ENCODE results near the gene PEX10.

Gene PEX10

DNA sequence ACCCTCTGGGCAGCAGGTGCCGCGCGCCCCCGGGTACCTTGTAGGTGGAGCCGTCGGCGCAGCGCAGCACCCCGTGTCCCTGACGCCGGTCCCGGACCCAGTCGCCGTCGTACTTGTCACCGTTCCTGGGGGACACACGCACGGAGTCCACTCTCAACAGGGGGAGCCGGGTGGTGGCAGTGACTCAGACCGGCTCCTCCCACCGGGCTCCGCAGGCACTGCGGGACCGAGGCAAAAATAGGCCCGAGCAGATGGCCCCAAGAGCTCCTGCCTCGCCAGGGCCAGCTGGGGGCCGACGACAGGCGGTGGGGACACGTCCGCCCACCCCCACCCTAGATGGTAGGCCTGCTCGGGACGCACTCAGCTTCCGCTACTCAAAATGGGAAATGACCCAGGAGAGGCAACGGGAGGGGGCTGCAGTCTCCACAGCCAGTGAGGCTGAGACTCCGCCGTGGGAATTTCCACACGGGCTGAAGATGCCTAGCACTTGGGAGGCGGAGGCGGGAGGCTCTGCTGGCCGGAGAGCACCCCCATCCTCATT lies 27.4 kb downstream of the PEX10 start:
- TF ChIP-seq, protein P1, sequence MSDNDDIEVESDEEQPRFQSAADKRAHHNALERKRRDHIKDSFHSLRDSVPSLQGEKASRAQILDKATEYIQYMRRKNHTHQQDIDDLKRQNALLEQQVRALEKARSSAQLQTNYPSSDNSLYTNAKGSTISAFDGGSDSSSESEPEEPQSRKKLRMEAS (IDR thresholded peaks at IDR 0.05) = no peak
- TF ChIP-seq CREB1 (IDR thresholded peaks at IDR 0.05; ENCODE audit: low read depth) (no peak), TEAD4 (IDR thresholded peaks at IDR 0.05) (no peak), TAF1 (IDR thresholded peaks at IDR 0.05; ENCODE audit: low read depth) (no peak), EGR1 (IDR thresholded peaks at IDR 0.05) (no peak), NFIC (IDR thresholded peaks at IDR 0.05) (no peak), EP300 (IDR thresholded peaks at IDR 0.05; ENCODE audit: borderline replicate concordance) (no peak), ZBTB7A (IDR thresholded peaks at IDR 0.05; ENCODE audit: low read depth) (no peak), TCF12 (IDR thresholded peaks at IDR 0.05; ENCODE audit: low read depth) (no peak), FOXM1 (IDR thresholded peaks at IDR 0.05; ENCODE audit: borderline replicate concordance, low read depth) (no peak), RAD21 (IDR thresholded peaks at IDR 0.05; ENCODE audit: low read depth) (no peak), YY1 (IDR thresholded peaks at IDR 0.05; ENCODE audit: low read depth) (no peak), CEBPB (IDR thresholded peaks at IDR 0.05) (no peak)
- TF ChIP-seq, protein P2, sequence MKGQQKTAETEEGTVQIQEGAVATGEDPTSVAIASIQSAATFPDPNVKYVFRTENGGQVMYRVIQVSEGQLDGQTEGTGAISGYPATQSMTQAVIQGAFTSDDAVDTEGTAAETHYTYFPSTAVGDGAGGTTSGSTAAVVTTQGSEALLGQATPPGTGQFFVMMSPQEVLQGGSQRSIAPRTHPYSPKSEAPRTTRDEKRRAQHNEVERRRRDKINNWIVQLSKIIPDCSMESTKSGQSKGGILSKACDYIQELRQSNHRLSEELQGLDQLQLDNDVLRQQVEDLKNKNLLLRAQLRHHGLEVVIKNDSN (IDR thresholded peaks at IDR 0.05) = no peak
- TF ChIP-seq, protein P3, sequence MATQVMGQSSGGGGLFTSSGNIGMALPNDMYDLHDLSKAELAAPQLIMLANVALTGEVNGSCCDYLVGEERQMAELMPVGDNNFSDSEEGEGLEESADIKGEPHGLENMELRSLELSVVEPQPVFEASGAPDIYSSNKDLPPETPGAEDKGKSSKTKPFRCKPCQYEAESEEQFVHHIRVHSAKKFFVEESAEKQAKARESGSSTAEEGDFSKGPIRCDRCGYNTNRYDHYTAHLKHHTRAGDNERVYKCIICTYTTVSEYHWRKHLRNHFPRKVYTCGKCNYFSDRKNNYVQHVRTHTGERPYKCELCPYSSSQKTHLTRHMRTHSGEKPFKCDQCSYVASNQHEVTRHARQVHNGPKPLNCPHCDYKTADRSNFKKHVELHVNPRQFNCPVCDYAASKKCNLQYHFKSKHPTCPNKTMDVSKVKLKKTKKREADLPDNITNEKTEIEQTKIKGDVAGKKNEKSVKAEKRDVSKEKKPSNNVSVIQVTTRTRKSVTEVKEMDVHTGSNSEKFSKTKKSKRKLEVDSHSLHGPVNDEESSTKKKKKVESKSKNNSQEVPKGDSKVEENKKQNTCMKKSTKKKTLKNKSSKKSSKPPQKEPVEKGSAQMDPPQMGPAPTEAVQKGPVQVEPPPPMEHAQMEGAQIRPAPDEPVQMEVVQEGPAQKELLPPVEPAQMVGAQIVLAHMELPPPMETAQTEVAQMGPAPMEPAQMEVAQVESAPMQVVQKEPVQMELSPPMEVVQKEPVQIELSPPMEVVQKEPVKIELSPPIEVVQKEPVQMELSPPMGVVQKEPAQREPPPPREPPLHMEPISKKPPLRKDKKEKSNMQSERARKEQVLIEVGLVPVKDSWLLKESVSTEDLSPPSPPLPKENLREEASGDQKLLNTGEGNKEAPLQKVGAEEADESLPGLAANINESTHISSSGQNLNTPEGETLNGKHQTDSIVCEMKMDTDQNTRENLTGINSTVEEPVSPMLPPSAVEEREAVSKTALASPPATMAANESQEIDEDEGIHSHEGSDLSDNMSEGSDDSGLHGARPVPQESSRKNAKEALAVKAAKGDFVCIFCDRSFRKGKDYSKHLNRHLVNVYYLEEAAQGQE (IDR thresholded peaks at IDR 0.05; ENCODE audit: low read depth) = no peak

DNA sequence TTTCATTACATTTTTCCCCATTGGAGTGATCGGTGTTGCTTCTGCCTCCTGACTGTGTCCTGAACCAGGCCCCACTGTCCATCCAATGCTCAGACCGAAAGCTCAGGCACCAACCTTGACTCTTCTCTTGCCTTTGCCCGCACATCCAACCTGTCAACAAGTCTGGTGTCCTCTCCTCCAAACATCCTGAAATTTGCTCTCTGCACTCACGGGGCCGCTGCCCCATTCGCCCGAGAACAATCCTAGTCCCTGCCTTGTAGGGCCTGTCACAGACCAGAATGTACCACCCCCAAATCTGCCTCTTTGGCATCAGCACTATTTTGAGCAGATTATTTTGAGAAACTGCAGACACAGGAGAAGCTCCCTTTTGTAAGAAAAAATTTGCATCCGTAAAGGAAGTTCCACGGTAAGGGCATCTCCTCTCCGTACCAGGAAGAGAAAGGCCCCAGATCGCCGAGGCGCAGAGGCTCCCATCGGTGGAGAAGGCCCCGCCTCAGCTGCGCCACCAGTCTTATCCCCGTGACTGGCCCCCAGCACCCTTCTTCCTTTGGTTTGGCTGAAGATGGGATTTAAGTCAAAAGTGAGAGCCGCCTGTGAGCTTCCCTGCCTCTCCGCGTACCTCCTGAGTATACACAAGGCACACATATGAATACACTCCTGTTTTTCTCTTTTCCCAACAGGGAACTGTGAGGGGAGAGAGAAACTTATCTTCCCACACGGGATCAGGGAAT lies 28.1 kb downstream of the PEX10 start:
- TF ChIP-seq YY1 (IDR thresholded peaks at IDR 0.05; ENCODE audit: low read depth) (no peak), TEAD4 (IDR thresholded peaks at IDR 0.05) (no peak), FOXM1 (IDR thresholded peaks at IDR 0.05; ENCODE audit: borderline replicate concordance, low read depth) (no peak), CREB1 (IDR thresholded peaks at IDR 0.05; ENCODE audit: low read depth) (no peak), TCF12 (IDR thresholded peaks at IDR 0.05; ENCODE audit: low read depth) (no peak), EP300 (IDR thresholded peaks at IDR 0.05; ENCODE audit: borderline replicate concordance) (no peak)
- TF ChIP-seq, protein P2 (IDR thresholded peaks at IDR 0.05) = no peak

GRCh38 chr1:2383576-2383975 lies 28.8 kb downstream of the PEX10 start:
- no peak for TF ChIP-seq YY1 (IDR thresholded peaks at IDR 0.05; ENCODE audit: low read depth)
- TF ChIP-seq CEBPB (IDR thresholded peaks at IDR 0.05) = no peak
- TF ChIP-seq ZBTB7A (IDR thresholded peaks at IDR 0.05; ENCODE audit: low read depth) = no peak
- TF ChIP-seq TEAD4 (IDR thresholded peaks at IDR 0.05) = no peak
- no peak for TF ChIP-seq EP300 (IDR thresholded peaks at IDR 0.05; ENCODE audit: borderline replicate concordance)
- TF ChIP-seq FOXM1 (IDR thresholded peaks at IDR 0.05; ENCODE audit: borderline replicate concordance, low read depth) = no peak
- TF ChIP-seq CREB1 (IDR thresholded peaks at IDR 0.05; ENCODE audit: low read depth) = no peak
- TF ChIP-seq TCF12 (IDR thresholded peaks at IDR 0.05; ENCODE audit: low read depth) = no peak
- no peak for TF ChIP-seq NFIC (IDR thresholded peaks at IDR 0.05)

DNA sequence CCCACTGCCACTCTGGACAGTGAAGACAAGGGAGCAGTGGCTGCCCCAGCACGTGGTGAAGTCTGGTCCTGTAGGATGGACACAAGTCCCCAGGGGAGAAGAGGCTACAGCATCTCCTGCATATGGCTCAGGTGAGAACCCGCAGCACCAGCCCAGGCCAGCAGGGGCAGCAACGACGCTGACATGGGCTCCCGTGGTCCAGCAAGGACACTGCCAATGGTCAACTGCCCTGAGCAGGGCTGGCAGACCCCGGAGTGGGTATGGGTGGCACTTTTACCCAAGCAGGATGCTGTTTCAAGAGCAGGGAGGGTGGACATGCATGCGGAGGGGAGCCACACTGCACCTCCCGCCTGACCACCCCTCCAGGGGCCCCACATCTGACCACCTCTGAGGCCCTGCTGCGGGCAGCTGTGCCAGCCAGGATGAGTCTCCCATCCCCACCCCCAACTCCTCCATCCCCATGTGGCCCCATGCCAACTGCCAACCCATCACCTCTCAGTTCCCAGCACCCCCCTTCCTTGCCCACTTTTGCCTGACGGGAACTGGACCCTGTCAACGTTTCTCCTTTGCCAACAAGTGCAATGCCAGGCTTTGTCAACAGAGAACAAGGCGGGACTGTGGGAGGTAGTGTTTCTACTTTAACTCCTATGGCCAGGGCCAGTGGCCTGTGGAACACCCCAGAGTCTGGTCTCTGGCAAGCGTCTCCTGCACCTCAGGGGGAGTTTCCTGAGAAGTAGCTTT lies 29.6 kb downstream of the PEX10 start:
- TF ChIP-seq RAD21 (IDR thresholded peaks at IDR 0.05; ENCODE audit: low read depth) (peak; percentile 44; the same call in 1 of the 2 replicates), CREB1 (IDR thresholded peaks at IDR 0.05; ENCODE audit: low read depth) (no peak)

DNA sequence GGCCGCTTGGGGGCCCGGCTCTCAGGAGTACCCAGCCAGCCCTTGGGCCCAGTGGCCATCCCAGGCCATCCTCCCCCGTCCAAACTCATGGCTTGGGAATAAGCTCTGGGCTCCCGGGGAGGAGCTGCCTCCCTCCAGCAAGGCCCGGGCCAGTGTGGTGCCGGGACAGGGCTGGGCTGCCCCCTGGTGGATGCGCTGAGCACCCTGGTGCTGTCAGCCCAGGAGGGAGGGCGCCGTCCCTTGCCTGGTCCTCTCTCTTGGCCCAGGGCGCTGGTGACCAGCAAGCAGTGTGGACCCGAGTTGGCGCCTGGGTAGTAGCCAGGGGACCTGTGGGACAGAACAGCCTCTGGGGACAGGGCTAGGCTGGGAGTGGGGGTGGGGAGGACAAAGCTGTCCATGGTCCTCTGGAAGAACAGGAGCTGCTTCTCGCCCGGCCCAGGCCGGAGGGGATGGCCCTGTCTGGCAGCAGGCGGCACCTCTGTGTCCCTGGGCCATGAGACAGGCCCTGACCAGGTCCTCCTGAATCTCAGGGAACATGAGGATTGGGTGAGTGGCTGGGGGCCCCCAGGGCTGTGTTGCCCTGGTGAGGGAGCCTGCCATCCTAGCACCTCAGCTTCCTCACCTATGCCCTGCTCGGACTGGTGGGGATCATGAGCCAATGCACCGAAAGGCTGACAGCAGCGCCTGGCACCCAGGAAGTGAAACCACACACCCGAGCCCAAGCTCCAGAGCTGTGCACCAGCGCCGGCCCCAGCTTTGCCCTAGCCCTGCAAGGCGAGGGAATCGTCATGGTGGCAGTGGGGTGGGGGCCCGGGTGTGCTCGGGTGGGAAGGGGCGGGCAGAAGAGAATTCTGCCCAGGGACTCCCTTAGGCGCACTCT lies 30.4 kb downstream of the PEX10 start:
- TF ChIP-seq TEAD4 (IDR thresholded peaks at IDR 0.05) (no peak), RAD21 (IDR thresholded peaks at IDR 0.05; ENCODE audit: low read depth) (peak; percentile 94)

DNA sequence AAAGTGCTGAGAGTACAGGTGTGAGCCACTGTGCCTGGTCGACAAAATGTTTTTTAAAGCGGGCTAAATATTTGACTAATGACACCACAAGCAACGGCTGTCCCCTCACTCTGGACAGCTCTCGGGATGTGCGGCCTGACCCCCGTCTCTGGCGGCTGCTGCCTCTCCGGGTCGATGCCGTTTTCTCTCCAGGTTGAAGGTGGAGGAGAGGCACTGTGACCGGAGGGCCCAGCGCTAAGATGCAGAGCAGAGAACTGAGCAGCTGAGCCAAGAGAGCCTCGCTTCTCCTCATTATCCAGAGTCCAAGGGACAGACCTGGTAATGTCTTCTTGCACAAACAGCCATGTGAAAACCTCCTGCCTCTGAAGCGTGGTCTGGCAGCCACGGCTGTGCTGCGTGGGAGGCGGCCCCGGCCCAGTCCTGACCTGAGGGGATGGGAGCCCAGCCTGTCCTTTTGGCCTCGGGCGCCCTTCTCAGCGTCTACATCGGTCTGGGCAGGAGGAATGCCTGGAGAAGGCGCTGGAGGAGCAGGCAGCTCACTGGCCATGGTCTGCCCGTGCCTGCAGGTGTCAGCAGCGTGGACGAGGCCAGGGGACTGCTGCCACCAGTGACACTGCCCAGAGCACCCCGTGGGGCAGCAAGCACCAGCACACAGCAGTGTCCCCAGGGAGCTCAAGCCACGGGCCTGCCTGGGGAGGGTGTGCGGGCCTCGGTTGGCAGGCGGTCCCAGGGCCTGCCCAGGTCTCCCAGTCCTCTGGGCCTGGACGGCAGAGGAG lies 31.4 kb downstream of the PEX10 start:
- no peak for TF ChIP-seq NFIC (IDR thresholded peaks at IDR 0.05)
- TF ChIP-seq, protein P1 (IDR thresholded peaks at IDR 0.05) = no peak
- TF ChIP-seq TEAD4 (IDR thresholded peaks at IDR 0.05) = no peak
- TF ChIP-seq EGR1 (IDR thresholded peaks at IDR 0.05) = no peak
- no peak for TF ChIP-seq EP300 (IDR thresholded peaks at IDR 0.05; ENCODE audit: borderline replicate concordance)
- TF ChIP-seq, protein P3 (IDR thresholded peaks at IDR 0.05; ENCODE audit: low read depth) = no peak
- TF ChIP-seq, protein P2 (IDR thresholded peaks at IDR 0.05) = no peak
- TF ChIP-seq YY1 (IDR thresholded peaks at IDR 0.05; ENCODE audit: low read depth) = no peak
- TF ChIP-seq RAD21 (IDR thresholded peaks at IDR 0.05; ENCODE audit: low read depth) = no peak
- TF ChIP-seq FOXM1 (IDR thresholded peaks at IDR 0.05; ENCODE audit: borderline replicate concordance, low read depth) = no peak
- TF ChIP-seq TCF12 (IDR thresholded peaks at IDR 0.05; ENCODE audit: low read depth) = no peak
- no peak for TF ChIP-seq ZBTB7A (IDR thresholded peaks at IDR 0.05; ENCODE audit: low read depth)

Data from Ishikawa (cell line).